Measurements from ENCODE around the gene ROS1.

ROS1 gene

GRCh38 chr6:117290173-117290846, 135.4 kb downstream of the ROS1 start:
- no peak for ATAC-seq
- TF ChIP-seq ISL1 (CRISPR knock-in tag; IDR thresholded peaks at IDR 0.05) (no peak), ZNF70 (CRISPR knock-in tag; IDR thresholded peaks at IDR 0.05) (no peak), RARB (CRISPR knock-in tag; IDR thresholded peaks at IDR 0.05) (no peak), ESRRG (CRISPR knock-in tag; IDR thresholded peaks at IDR 0.05) (no peak), CREB5 (CRISPR knock-in tag; IDR thresholded peaks at IDR 0.05; ENCODE audit: low read depth) (no peak), ZNF8 (CRISPR knock-in tag; IDR thresholded peaks at IDR 0.05) (no peak), ZFP30 (CRISPR knock-in tag; IDR thresholded peaks at IDR 0.05) (no peak), ZFP3 (CRISPR knock-in tag; IDR thresholded peaks at IDR 0.05) (no peak), TCF4 (CRISPR knock-in tag; IDR thresholded peaks at IDR 0.05; ENCODE audit: borderline replicate concordance) (no peak), POU6F1 (CRISPR knock-in tag; IDR thresholded peaks at IDR 0.05; ENCODE audit: borderline replicate concordance, low read depth) (no peak), BACH2 (CRISPR knock-in tag; IDR thresholded peaks at IDR 0.05; ENCODE audit: borderline replicate concordance) (no peak), ARNTL (CRISPR knock-in tag; IDR thresholded peaks at IDR 0.05; ENCODE audit: borderline replicate concordance, low read depth) (no peak), OSR1 (CRISPR knock-in tag; IDR thresholded peaks at IDR 0.05) (no peak), SNAI2 (CRISPR knock-in tag; IDR thresholded peaks at IDR 0.05) (no peak), CSDC2 (CRISPR knock-in tag; IDR thresholded peaks at IDR 0.05) (no peak), ZC3H10 (CRISPR knock-in tag; IDR thresholded peaks at IDR 0.05) (no peak), PPARA (CRISPR knock-in tag; IDR thresholded peaks at IDR 0.05; ENCODE audit: borderline replicate concordance) (no peak)
- TF ChIP-seq, protein P1, sequence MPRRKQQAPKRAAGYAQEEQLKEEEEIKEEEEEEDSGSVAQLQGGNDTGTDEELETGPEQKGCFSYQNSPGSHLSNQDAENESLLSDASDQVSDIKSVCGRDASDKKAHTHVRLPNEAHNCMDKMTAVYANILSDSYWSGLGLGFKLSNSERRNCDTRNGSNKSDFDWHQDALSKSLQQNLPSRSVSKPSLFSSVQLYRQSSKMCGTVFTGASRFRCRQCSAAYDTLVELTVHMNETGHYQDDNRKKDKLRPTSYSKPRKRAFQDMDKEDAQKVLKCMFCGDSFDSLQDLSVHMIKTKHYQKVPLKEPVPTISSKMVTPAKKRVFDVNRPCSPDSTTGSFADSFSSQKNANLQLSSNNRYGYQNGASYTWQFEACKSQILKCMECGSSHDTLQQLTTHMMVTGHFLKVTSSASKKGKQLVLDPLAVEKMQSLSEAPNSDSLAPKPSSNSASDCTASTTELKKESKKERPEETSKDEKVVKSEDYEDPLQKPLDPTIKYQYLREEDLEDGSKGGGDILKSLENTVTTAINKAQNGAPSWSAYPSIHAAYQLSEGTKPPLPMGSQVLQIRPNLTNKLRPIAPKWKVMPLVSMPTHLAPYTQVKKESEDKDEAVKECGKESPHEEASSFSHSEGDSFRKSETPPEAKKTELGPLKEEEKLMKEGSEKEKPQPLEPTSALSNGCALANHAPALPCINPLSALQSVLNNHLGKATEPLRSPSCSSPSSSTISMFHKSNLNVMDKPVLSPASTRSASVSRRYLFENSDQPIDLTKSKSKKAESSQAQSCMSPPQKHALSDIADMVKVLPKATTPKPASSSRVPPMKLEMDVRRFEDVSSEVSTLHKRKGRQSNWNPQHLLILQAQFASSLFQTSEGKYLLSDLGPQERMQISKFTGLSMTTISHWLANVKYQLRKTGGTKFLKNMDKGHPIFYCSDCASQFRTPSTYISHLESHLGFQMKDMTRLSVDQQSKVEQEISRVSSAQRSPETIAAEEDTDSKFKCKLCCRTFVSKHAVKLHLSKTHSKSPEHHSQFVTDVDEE (CRISPR knock-in tag; IDR thresholded peaks at IDR 0.05) = no peak
- TF ChIP-seq, protein P2, sequence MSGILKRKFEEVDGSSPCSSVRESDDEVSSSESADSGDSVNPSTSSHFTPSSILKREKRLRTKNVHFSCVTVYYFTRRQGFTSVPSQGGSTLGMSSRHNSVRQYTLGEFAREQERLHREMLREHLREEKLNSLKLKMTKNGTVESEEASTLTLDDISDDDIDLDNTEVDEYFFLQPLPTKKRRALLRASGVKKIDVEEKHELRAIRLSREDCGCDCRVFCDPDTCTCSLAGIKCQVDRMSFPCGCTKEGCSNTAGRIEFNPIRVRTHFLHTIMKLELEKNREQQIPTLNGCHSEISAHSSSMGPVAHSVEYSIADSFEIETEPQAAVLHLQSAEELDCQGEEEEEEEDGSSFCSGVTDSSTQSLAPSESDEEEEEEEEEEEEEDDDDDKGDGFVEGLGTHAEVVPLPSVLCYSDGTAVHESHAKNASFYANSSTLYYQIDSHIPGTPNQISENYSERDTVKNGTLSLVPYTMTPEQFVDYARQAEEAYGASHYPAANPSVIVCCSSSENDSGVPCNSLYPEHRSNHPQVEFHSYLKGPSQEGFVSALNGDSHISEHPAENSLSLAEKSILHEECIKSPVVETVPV (CRISPR knock-in tag; IDR thresholded peaks at IDR 0.05) = no peak

DNA sequence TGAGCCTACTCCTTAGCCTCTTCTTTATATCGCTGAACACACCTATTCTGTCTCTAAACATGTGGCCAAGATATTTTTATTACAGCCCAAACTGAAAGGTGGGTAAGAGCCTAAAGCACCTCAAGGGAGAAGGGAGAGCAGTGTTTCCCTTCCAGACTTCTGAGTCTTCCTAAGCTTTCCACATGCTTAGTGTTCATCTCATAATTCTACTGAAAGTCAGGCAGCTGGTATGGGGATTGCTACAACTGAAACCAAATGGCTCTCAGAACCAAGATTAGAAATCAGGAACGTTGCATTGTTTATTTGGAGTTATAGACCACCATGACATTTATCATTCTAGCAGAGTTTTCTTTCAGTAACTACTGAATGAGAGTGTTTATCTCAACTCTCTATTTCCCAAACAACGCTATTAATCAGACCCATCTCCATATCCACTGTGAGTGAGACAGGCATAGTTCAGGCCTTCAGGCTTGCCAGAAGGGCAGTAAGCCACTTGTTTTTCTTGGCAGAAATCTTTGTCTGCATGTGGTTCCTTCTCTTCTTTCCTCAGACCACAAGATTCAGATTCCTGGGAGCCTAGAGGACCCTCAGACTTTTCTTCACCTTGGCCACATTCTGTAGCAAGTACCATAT, 137.5 kb downstream of the ROS1 start:
- ATAC-seq = no peak
- TF ChIP-seq RARB (CRISPR knock-in tag; IDR thresholded peaks at IDR 0.05) (no peak), CSDC2 (CRISPR knock-in tag; IDR thresholded peaks at IDR 0.05) (no peak), SNAI2 (CRISPR knock-in tag; IDR thresholded peaks at IDR 0.05) (no peak), TOX (CRISPR knock-in tag; IDR thresholded peaks at IDR 0.05; ENCODE audit: borderline replicate concordance) (no peak), ZNF565 (CRISPR knock-in tag; conservative IDR thresholded peaks at IDR 0.05; ENCODE audit: low read depth) (no peak), ISL1 (CRISPR knock-in tag; IDR thresholded peaks at IDR 0.05) (no peak), ZC3H10 (CRISPR knock-in tag; IDR thresholded peaks at IDR 0.05) (no peak), TCF4 (CRISPR knock-in tag; IDR thresholded peaks at IDR 0.05; ENCODE audit: borderline replicate concordance) (no peak), ZNF70 (CRISPR knock-in tag; IDR thresholded peaks at IDR 0.05) (no peak), PPARA (CRISPR knock-in tag; IDR thresholded peaks at IDR 0.05; ENCODE audit: borderline replicate concordance) (no peak), ZFP3 (CRISPR knock-in tag; IDR thresholded peaks at IDR 0.05) (no peak), OSR1 (CRISPR knock-in tag; IDR thresholded peaks at IDR 0.05) (no peak), BACH2 (CRISPR knock-in tag; IDR thresholded peaks at IDR 0.05; ENCODE audit: borderline replicate concordance) (no peak), GLIS3 (CRISPR knock-in tag; IDR thresholded peaks at IDR 0.05) (no peak), ESRRG (CRISPR knock-in tag; IDR thresholded peaks at IDR 0.05) (no peak)
- TF ChIP-seq, protein P3, sequence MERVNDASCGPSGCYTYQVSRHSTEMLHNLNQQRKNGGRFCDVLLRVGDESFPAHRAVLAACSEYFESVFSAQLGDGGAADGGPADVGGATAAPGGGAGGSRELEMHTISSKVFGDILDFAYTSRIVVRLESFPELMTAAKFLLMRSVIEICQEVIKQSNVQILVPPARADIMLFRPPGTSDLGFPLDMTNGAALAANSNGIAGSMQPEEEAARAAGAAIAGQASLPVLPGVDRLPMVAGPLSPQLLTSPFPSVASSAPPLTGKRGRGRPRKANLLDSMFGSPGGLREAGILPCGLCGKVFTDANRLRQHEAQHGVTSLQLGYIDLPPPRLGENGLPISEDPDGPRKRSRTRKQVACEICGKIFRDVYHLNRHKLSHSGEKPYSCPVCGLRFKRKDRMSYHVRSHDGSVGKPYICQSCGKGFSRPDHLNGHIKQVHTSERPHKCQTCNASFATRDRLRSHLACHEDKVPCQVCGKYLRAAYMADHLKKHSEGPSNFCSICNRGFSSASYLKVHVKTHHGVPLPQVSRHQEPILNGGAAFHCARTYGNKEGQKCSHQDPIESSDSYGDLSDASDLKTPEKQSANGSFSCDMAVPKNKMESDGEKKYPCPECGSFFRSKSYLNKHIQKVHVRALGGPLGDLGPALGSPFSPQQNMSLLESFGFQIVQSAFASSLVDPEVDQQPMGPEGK (CRISPR knock-in tag; IDR thresholded peaks at IDR 0.05; ENCODE audit: borderline replicate concordance) = no peak
- TF ChIP-seq, protein P1 (CRISPR knock-in tag; IDR thresholded peaks at IDR 0.05) = no peak
